Panc1 (cell line): ENCODE results near the gene TRIM45. TPM values are rescaled to one million over a fixed set of nuclear protein-coding genes. Genes with fewer than 3 reads are reported as not detected.
"Not testable (repeated sequence)": the region's sequence is repeated elsewhere in the genome, so short reads cannot be mapped to it uniquely, and the experiment has no call there.

Experiments
- ATAC-seq: fragments of 200-7000 bp; cut with Tn5 transposase; 2 replicates; pipeline ENCODE4 v1.9.1; 2020; ENCODE audit warnings: mild to moderate bottlenecking, moderate library complexity
- BruUV-seq: library from RNA; stranded (reverse); fragments of 400-500 nt; replicated peaks from 2 replicates; lab custom pipeline; 2021; lab: Mats Ljungman, UMichigan
- CTCF ChIA-PET: fragments of 300-600 bp; sonication (Branson Sonifier 250); formaldehyde crosslinking; loops from one replicate; lab custom pipeline; 2022; ENCODE audit warnings: antibody characterized with exemption; lab: Charles Lee
- POLR2A ChIA-PET: fragments of 300-600 bp; sonication (Branson Sonifier 250); formaldehyde crosslinking; loops from one replicate; lab custom pipeline; 2022; ENCODE audit warnings: antibody characterized with exemption; lab: Charles Lee
- DNase-seq: peaks from one replicate; pipeline ENCODE4 v3.0.0-alpha.2; 2010; ENCODE audit warnings: low read depth, low spot score
- H3K27ac ChIP-seq: 2 replicates; pipeline ENCODE4 v1.5.1; 2011; ENCODE audit warnings: mild to moderate bottlenecking, low read length, inconsistent platforms
- H3K27me3 ChIP-seq: fragments of 200-500 bp; sonication (Bioruptor generic); 2 replicates; pipeline ENCODE4 v1.6.0; 2014; ENCODE audit warnings: low read length, inconsistent platforms; ENCODE audit not compliant: control insufficient read depth, insufficient read depth
- H3K36me3 ChIP-seq: fragments of 200-500 bp; sonication (Bioruptor generic); 2 replicates; pipeline ENCODE4 v1.5.1; 2014; ENCODE audit warnings: inconsistent platforms, mild to moderate bottlenecking, low read length, moderate library complexity; ENCODE audit not compliant: control insufficient read depth, insufficient read depth
- H3K4me1 ChIP-seq: 2 replicates; pipeline ENCODE4 v1.5.1; 2011; ENCODE audit warnings: inconsistent platforms, mild to moderate bottlenecking, low read length, moderate library complexity; ENCODE audit not compliant: control insufficient read depth, insufficient read depth
- H3K4me3 ChIP-seq, 2 experiments: 2 replicates each; pipeline ENCODE4 v1.5.1; 2011 to 2012; ENCODE audit warnings: low read depth in 2 of 2, low read length in 2 of 2, mild to moderate bottlenecking in 2 of 2, inconsistent platforms in 1 of 2, moderate library complexity in 1 of 2
- H3K9me3 ChIP-seq: fragments of 200-500 bp; sonication (Bioruptor generic); 2 replicates; pipeline ENCODE4 v1.5.1; 2014; ENCODE audit warnings: low read depth, mild to moderate bottlenecking, inconsistent platforms, low read length, moderate library complexity; ENCODE audit not compliant: control insufficient read depth, insufficient read depth
- CTCF ChIP-seq: fragments of 450-650 bp; IDR thresholded peaks from 2 replicates; pipeline ENCODE4 v1.5.1; 2017; ENCODE audit warnings: mild to moderate bottlenecking
- POLR2AphosphoS5 ChIP-seq: IDR thresholded peaks from 2 replicates; pipeline ENCODE4 v1.6.1; 2012; ENCODE audit warnings: mild to moderate bottlenecking, low read depth, low read length, moderate library complexity
- REST ChIP-seq, 2 experiments: IDR thresholded peaks; 2 replicates each; pipeline ENCODE4 v1.6.1; 2011 to 2012; ENCODE audit warnings: low read depth in 2 of 2, control low read depth in 1 of 2, low read length in 1 of 2, mild to moderate bottlenecking in 1 of 2, moderate library complexity in 1 of 2; ENCODE audit not compliant: insufficient read depth in 1 of 2
- SIN3A ChIP-seq: IDR thresholded peaks from 2 replicates; pipeline ENCODE4 v1.6.1; 2012; ENCODE audit warnings: low read depth, mild to moderate bottlenecking, low read length, moderate library complexity, borderline replicate concordance; ENCODE audit not compliant: insufficient read depth
- TCF7L2 ChIP-seq: IDR thresholded peaks from 2 replicates; pipeline ENCODE4 v1.6.1; 2011; ENCODE audit warnings: mild to moderate bottlenecking, low read depth, low read length, inconsistent platforms
- in situ Hi-C: cut with HindIII; loops from 2 replicates; pipeline ENCODE4 v1.10.0; 2016; ENCODE audit warnings: low sequenced_read_pairs, low pct_unique_long_range_greater_than_20kb
- intact Hi-C: fragments of 100-400 bp; cut with micrococcal nuclease; formaldehyde crosslinking; loops from one replicate; pipeline ENCODE4 v1.10.0; 2022; ENCODE audit not compliant: unreplicated experiment
- total RNA-seq: library from RNA; stranded (reverse); gene quantifications from one replicate; pipeline ENCODE4 v1.2.1, GENCODE V29; 2021; ENCODE audit not compliant: unreplicated experiment

The TRIM45 gene
- total RNA-seq, 1 experiment from 2014 or later, result 4.7 TPM

GRCh38 chr1:117122330-117123025, 929 bp upstream of the TRIM45 start:
- H3K4me1 ChIP-seq, result no peaks in the 10 kb centered on the region
- peaks cover 2% of the 10 kb centered on the region; the same call in 1 of the 2 replicates for H3K27me3 ChIP-seq
- H3K27ac ChIP-seq, result peak overlapping the region; percentile 86
- peak overlapping the region; percentile 60 to 74 for H3K4me3 ChIP-seq
- ChIA-PET CTCF (interaction anchor here (0.8 kb wide), 1 partner anchor 673 kb away, joined by 4 read pairs; no protein-coding TSS in a partner anchor), POLR2A (no interaction called here)
- ATAC-seq, result peak; percentile 36; the same call in 1 of the 2 replicates
- no peaks in the 10 kb centered on the region for H3K36me3 ChIP-seq
- DNase-seq, result no peak
- peak; percentile 43 for TF ChIP-seq CTCF
- TF ChIP-seq REST (IDR thresholded peaks at IDR 0.05; ENCODE audit: insufficient read depth in 1 of 2, low read depth in 2 of 2, low read length in 1 of 2), result no peak
- intact Hi-C loops (no loop called here), in situ Hi-C loops (no loop called here)
- no peaks in the 10 kb centered on the region for H3K9me3 ChIP-seq
- no TSS peak for BruUV-seq

GRCh38 chr1:117120774-117121588, 568 bp downstream of the TRIM45 start:
- no TSS peak for BruUV-seq
- peak overlapping the region; percentile 60 to 74 for H3K4me3 ChIP-seq
- intact Hi-C loops, result no loop called here
- no peaks in the 10 kb centered on the region for H3K4me1 ChIP-seq
- ATAC-seq (peak; percentile 50), DNase-seq (no peak)
- in situ Hi-C loops, result no loop called here
- H3K27ac ChIP-seq, result peak overlapping the region; percentile 73; the same call in 1 of the 2 replicates
- POLR2A ChIA-PET, result no interaction called here
- TF ChIP-seq REST (IDR thresholded peaks at IDR 0.05; ENCODE audit: insufficient read depth in 1 of 2, low read depth in 2 of 2, low read length in 1 of 2) (no peak), POLR2AphosphoS5 (no peak), CTCF (no peak), TCF7L2 (no peak), SIN3A (no peak)
- H3K9me3 ChIP-seq, result no peaks in the 10 kb centered on the region
- no peaks in the 10 kb centered on the region for H3K36me3 ChIP-seq
- CTCF ChIA-PET, result no interaction called here
- peaks cover 2% of the 10 kb centered on the region; the same call in 1 of the 2 replicates for H3K27me3 ChIP-seq

- H3K4me3 ChIP-seq, H3K36me3 ChIP-seq, CTCF ChIA-PET, H3K4me1 ChIP-seq, ATAC-seq, H3K27me3 ChIP-seq, DNase-seq, intact Hi-C loops, in situ Hi-C loops, H3K9me3 ChIP-seq, BruUV-seq, H3K27ac ChIP-seq: not testable (repeated sequence)
- POLR2A ChIA-PET, result interaction anchor here (0.7 kb wide), 1 partner anchor 143 kb away, joined by 5 read pairs; no protein-coding TSS in a partner anchor
Observed at GRCh38 chr1:117119144-117119543, 2.4 kb downstream of the TRIM45 start.
